HepG2 (cell line): Measurements from ENCODE around the gene C2orf74. TPM values are rescaled to one million over a fixed set of nuclear protein-coding genes. Genes with fewer than 3 reads are reported as not detected.

Experiments used
- ADNP ChIP-seq: sonication (generic); formaldehyde crosslinking; IDR thresholded peaks from 2 replicates; pipeline ENCODE4 v1.4.0; 2020; ENCODE audit warnings: missing genetic modification reagents
- ELF1 ChIP-seq: sonication (generic); formaldehyde crosslinking; IDR thresholded peaks from 2 replicates; pipeline ENCODE4 v1.4.0; 2020; ENCODE audit warnings: missing genetic modification reagents
- FLYWCH1 ChIP-seq: sonication (generic); formaldehyde crosslinking; IDR thresholded peaks from 2 replicates; pipeline ENCODE4 v1.8.1; 2023; ENCODE audit warnings: mild to moderate bottlenecking, missing genetic modification reagents
- HNRNPK ChIP-seq: fragments of 200-400 bp; formaldehyde crosslinking; IDR thresholded peaks from 2 replicates; pipeline ENCODE4 v1.6.1; 2018; ENCODE audit warnings: low read length, low read depth, moderate library complexity, mild to moderate bottlenecking; ENCODE audit not compliant: poor library complexity, severe bottlenecking
- KDM2A ChIP-seq: sonication (generic); formaldehyde crosslinking; IDR thresholded peaks from 2 replicates; pipeline ENCODE4 v1.4.0; 2020; ENCODE audit warnings: low read depth, missing genetic modification reagents, borderline replicate concordance
- KDM3A ChIP-seq: IDR thresholded peaks from 2 replicates; pipeline ENCODE4 v1.6.1; 2018; ENCODE audit warnings: low read depth, missing compliant biosample characterization
- ZFP41 ChIP-seq: sonication (generic); formaldehyde crosslinking; IDR thresholded peaks from 2 replicates; pipeline ENCODE4 v1.4.0; 2020; ENCODE audit warnings: mild to moderate bottlenecking, missing genetic modification reagents, borderline replicate concordance
- ZNF724P ChIP-seq: sonication (generic); formaldehyde crosslinking; IDR thresholded peaks from 2 replicates; pipeline ENCODE4 v1.8.0; 2022; ENCODE audit warnings: missing genetic modification reagents, borderline replicate concordance
- ZNF777 ChIP-seq: sonication (generic); formaldehyde crosslinking; IDR thresholded peaks from 2 replicates; pipeline ENCODE4 v1.4.0; 2020; ENCODE audit warnings: missing genetic modification reagents
- polyA plus RNA-seq, 8 experiments: library from polyadenylated mRNA; depleted of rRNA in 3 of 8; stranded (reverse) in 7 of 8; unstranded in 1 of 8; fragments of >200 nt; fragmentation: Illumina TruSeq in 4 of 8; extraction: Trizol in 4 of 8; gene quantifications; 2 replicates each; pipeline versions ENCODE4 v1.2.1 to v1.2.3, GENCODE V29; 2011 to 2016; ENCODE audit warnings: low read depth in 4 of 8, missing spikeins in 1 of 8, mixed read lengths in 1 of 8; ENCODE audit not compliant: insufficient read depth in 1 of 8
- total RNA-seq, 5 experiments: library from RNA; depleted of rRNA; stranded (reverse); fragments of >200 nt; fragmentation: Illumina TruSeq; extraction: Trizol; gene quantifications; 2 replicates each; pipeline ENCODE4 v1.2.3, GENCODE V29; 2016; ENCODE audit warnings: low read depth in 1 of 5
- TF ChIP-seq, protein P1 (sequence below): sonication (generic); formaldehyde crosslinking; IDR thresholded peaks from 2 replicates; pipeline ENCODE4 v1.4.0; 2020; ENCODE audit warnings: missing genetic modification reagents, mild to moderate bottlenecking, borderline replicate concordance
- TF ChIP-seq, protein P2 (sequence below): sonication (generic); formaldehyde crosslinking; IDR thresholded peaks from 2 replicates; pipeline ENCODE4 v1.4.0; 2020; ENCODE audit warnings: mild to moderate bottlenecking, missing genetic modification reagents, borderline replicate concordance
- TF ChIP-seq, protein P3 (sequence below): sonication (generic); formaldehyde crosslinking; IDR thresholded peaks from 2 replicates; pipeline ENCODE4 v1.4.0; 2020; ENCODE audit warnings: mild to moderate bottlenecking, missing genetic modification reagents
- TF ChIP-seq, protein P4 (sequence below): sonication (generic); formaldehyde crosslinking; IDR thresholded peaks from 2 replicates; pipeline ENCODE4 v1.8.1; 2023; ENCODE audit warnings: missing genetic modification reagents, inconsistent platforms, borderline replicate concordance
- TF ChIP-seq, protein P5 (sequence below): sonication (generic); formaldehyde crosslinking; IDR thresholded peaks from 2 replicates; pipeline ENCODE4 v1.5.0; 2020; ENCODE audit warnings: mild to moderate bottlenecking, missing genetic modification reagents
- TF ChIP-seq, protein P6 (sequence below): IDR thresholded peaks from 2 replicates; pipeline ENCODE4 v1.6.1; 2016; ENCODE audit warnings: mild to moderate bottlenecking, missing biosample characterization, missing genetic modification reagents

The C2orf74 gene
- total and polyA plus RNA-seq, 2 of the 13 experiments (the other 11 are each of a cell fraction or from before 2014, with no cell fraction given) = 10.6 to 13.8 TPM

DNA sequence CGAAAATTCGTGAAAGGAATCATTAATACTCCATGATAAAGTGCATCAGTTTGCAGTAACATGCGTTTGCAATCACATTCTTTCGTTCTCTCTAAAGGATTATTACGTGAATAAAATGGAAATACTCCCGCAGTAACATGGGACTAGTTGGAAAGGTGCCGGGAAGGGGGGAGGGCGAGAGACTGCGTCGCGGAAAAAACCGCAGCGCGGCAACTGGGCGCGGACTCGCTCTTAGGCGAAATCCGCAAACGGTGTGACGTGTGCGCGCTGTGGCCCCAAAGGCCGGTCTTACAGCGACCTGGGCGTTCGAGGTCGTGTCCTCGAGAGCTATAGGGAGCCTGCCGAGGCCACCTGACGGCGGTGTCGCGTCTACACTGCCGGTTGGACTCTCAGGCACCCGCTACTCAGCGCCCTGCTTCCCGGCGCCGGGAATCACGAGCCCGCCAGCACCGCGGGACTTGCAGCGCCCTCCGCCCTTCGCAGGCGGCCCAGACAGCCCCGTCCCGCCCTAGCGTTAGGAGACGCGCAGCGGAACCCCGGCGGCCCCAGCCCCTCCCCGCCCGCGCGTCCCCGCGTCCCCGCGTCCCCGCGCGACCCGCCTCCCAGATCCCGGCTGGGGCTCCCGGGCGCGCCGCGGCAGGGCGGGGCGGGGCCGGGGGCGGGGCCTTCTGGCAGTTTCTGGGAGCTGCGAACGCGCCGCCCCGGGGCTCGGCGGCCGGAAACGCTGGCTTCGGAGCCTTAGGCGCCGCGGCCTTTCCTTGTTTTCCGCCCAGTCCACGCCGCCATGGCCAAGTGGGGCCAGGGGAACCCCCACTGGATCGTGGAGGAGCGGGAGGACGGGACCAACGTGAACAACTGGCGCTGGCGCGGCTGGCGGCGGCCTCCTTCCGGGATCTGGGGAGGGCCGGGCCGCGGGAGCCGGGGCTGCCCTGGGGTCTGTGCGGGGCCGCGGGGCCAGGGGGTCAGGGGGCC lies 15.1 kb downstream of the C2orf74 start (continued):
- 0 out of 2 replicates have a peak, but pooled peaks have one; percentile 38 for TF ChIP-seq FLYWCH1 (CRISPR knock-in tag)
- TF ChIP-seq KDM3A = peak; percentile 92
- TF ChIP-seq ZNF724P (CRISPR knock-in tag) = 0 out of 2 replicates have a peak, but pooled peaks have one; percentile 61
- no peak for TF ChIP-seq ZFP41 (CRISPR knock-in tag)
- TF ChIP-seq, protein P1, sequence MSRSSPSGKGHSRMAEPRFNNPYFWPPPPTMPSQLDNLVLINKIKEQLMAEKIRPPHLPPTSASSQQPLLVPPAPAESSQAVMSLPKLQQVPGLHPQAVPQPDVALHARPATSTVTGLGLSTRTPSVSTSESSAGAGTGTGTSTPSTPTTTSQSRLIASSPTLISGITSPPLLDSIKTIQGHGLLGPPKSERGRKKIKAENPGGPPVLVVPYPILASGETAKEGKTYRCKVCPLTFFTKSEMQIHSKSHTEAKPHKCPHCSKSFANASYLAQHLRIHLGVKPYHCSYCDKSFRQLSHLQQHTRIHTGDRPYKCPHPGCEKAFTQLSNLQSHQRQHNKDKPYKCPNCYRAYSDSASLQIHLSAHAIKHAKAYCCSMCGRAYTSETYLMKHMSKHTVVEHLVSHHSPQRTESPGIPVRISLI = peak; percentile 57; the same call in 1 of the 2 replicates
- TF ChIP-seq ELF1 (CRISPR knock-in tag) = peak; percentile 66
- peak; percentile 82 for TF ChIP-seq HNRNPK
- TF ChIP-seq ADNP (CRISPR knock-in tag) = no peak
- TF ChIP-seq KDM2A (CRISPR knock-in tag) = peak; percentile 92
- TF ChIP-seq, protein P2, sequence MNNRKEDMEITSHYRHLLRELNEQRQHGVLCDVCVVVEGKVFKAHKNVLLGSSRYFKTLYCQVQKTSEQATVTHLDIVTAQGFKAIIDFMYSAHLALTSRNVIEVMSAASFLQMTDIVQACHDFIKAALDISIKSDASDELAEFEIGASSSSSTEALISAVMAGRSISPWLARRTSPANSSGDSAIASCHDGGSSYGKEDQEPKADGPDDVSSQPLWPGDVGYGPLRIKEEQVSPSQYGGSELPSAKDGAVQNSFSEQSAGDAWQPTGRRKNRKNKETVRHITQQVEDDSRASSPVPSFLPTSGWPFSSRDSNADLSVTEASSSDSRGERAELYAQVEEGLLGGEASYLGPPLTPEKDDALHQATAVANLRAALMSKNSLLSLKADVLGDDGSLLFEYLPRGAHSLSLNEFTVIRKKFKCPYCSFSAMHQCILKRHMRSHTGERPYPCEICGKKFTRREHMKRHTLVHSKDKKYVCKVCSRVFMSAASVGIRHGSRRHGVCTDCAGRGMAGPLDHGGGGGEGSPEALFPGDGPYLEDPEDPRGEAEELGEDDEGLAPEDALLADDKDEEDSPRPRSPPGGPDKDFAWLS (CRISPR knock-in tag) = no peak
- TF ChIP-seq, protein P3, sequence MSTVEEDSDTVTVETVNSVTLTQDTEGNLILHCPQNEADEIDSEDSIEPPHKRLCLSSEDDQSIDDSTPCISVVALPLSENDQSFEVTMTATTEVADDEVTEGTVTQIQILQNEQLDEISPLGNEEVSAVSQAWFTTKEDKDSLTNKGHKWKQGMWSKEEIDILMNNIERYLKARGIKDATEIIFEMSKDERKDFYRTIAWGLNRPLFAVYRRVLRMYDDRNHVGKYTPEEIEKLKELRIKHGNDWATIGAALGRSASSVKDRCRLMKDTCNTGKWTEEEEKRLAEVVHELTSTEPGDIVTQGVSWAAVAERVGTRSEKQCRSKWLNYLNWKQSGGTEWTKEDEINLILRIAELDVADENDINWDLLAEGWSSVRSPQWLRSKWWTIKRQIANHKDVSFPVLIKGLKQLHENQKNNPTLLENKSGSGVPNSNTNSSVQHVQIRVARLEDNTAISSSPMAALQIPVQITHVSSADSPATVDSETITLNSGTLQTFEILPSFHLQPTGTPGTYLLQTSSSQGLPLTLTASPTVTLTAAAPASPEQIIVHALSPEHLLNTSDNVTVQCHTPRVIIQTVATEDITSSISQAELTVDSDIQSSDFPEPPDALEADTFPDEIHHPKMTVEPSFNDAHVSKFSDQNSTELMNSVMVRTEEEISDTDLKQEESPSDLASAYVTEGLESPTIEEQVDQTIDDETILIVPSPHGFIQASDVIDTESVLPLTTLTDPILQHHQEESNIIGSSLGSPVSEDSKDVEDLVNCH (CRISPR knock-in tag) = peak; percentile 51; the same call in 1 of the 2 replicates
- TF ChIP-seq ZNF777 (CRISPR knock-in tag) = peak; percentile 68
- TF ChIP-seq, protein P4, sequence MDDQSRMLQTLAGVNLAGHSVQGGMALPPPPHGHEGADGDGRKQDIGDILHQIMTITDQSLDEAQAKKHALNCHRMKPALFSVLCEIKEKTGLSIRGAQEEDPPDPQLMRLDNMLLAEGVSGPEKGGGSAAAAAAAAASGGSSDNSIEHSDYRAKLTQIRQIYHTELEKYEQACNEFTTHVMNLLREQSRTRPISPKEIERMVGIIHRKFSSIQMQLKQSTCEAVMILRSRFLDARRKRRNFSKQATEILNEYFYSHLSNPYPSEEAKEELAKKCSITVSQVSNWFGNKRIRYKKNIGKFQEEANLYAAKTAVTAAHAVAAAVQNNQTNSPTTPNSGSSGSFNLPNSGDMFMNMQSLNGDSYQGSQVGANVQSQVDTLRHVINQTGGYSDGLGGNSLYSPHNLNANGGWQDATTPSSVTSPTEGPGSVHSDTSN = peak; percentile 69; the same call in 1 of the 2 replicates
- TF ChIP-seq, protein P5, sequence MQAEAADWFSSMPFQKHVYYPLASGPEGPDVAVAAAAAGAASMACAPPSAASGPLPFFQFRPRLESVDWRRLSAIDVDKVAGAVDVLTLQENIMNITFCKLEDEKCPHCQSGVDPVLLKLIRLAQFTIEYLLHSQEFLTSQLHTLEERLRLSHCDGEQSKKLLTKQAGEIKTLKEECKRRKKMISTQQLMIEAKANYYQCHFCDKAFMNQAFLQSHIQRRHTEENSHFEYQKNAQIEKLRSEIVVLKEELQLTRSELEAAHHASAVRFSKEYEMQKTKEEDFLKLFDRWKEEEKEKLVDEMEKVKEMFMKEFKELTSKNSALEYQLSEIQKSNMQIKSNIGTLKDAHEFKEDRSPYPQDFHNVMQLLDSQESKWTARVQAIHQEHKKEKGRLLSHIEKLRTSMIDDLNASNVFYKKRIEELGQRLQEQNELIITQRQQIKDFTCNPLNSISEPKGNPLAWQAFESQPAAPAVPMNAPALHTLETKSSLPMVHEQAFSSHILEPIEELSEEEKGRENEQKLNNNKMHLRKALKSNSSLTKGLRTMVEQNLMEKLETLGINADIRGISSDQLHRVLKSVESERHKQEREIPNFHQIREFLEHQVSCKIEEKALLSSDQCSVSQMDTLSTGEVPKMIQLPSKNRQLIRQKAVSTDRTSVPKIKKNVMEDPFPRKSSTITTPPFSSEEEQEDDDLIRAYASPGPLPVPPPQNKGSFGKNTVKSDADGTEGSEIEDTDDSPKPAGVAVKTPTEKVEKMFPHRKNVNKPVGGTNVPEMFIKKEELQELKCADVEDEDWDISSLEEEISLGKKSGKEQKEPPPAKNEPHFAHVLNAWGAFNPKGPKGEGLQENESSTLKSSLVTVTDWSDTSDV (CRISPR knock-in tag) = peak; percentile 94
- TF ChIP-seq, protein P6, sequence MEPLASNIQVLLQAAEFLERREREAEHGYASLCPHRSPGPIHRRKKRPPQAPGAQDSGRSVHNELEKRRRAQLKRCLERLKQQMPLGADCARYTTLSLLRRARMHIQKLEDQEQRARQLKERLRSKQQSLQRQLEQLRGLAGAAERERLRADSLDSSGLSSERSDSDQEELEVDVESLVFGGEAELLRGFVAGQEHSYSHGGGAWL (CRISPR knock-in tag) = peak; percentile 91
